HCT116 (cell line): ENCODE results near the gene DNAJC6.

ENCODE experiments used
- ATF3 ChIP-seq: IDR thresholded peaks from 2 replicates; pipeline ENCODE4 v1.6.1; 2012
- CBX3 ChIP-seq: IDR thresholded peaks from 2 replicates; pipeline ENCODE4 v1.6.1; 2012; ENCODE audit warnings: low read depth
- CEBPB ChIP-seq: IDR thresholded peaks from 2 replicates; pipeline ENCODE4 v1.6.1; 2012; ENCODE audit warnings: low read depth
- JUND ChIP-seq: IDR thresholded peaks from 2 replicates; pipeline ENCODE4 v1.6.1; 2012
- MAX ChIP-seq: IDR thresholded peaks from 2 replicates; pipeline ENCODE4 v1.6.1; 2012
- POLR2A ChIP-seq: IDR thresholded peaks from 2 replicates; pipeline ENCODE4 v1.7.0; 2011; ENCODE audit warnings: borderline replicate concordance; ENCODE audit not compliant: insufficient read depth, insufficient read length; ENCODE audit errors: extremely low read depth
- POLR2AphosphoS5 ChIP-seq: IDR thresholded peaks from 2 replicates; pipeline ENCODE4 v1.6.1; 2011; ENCODE audit warnings: mild to moderate bottlenecking, low read depth, low read length, moderate library complexity
- REST ChIP-seq: IDR thresholded peaks from 2 replicates; pipeline ENCODE4 v1.6.1; 2012; ENCODE audit warnings: low read depth
- SIN3A ChIP-seq: IDR thresholded peaks from 2 replicates; pipeline ENCODE4 v1.6.1; 2012; ENCODE audit warnings: low read depth
- SP1 ChIP-seq: IDR thresholded peaks from 2 replicates; pipeline ENCODE4 v1.6.1; 2012; ENCODE audit warnings: low read depth
- TCF7L2 ChIP-seq: IDR thresholded peaks from 2 replicates; pipeline ENCODE4 v1.7.0; 2011; ENCODE audit warnings: borderline replicate concordance, inconsistent platforms; ENCODE audit not compliant: insufficient read depth, insufficient read length; ENCODE audit errors: extremely low read depth
- TF ChIP-seq, protein P1 (sequence below), 3 experiments: fragments of 200-600 bp in 1 of 3; sonication (generic) in 1 of 3; IDR thresholded peaks in 2 of 3; conservative IDR thresholded peaks in 1 of 3; 2 replicates each; pipeline ENCODE4 v1.5.1; 2012 to 2017; ENCODE audit warnings: low read depth in 2 of 3, low read length in 2 of 3, antibody characterized with exemption in 1 of 3, borderline replicate concordance in 1 of 3, control low read depth in 1 of 3, mild to moderate bottlenecking in 1 of 3, mixed read lengths in 1 of 3, mixed run types in 1 of 3, moderate library complexity in 1 of 3; ENCODE audit not compliant: insufficient read depth in 1 of 3

GRCh38 chr1:65289449-65289848 is 19.9 kb upstream of the DNAJC6 start:
- no peak for TF ChIP-seq POLR2A
- TF ChIP-seq, protein P1, sequence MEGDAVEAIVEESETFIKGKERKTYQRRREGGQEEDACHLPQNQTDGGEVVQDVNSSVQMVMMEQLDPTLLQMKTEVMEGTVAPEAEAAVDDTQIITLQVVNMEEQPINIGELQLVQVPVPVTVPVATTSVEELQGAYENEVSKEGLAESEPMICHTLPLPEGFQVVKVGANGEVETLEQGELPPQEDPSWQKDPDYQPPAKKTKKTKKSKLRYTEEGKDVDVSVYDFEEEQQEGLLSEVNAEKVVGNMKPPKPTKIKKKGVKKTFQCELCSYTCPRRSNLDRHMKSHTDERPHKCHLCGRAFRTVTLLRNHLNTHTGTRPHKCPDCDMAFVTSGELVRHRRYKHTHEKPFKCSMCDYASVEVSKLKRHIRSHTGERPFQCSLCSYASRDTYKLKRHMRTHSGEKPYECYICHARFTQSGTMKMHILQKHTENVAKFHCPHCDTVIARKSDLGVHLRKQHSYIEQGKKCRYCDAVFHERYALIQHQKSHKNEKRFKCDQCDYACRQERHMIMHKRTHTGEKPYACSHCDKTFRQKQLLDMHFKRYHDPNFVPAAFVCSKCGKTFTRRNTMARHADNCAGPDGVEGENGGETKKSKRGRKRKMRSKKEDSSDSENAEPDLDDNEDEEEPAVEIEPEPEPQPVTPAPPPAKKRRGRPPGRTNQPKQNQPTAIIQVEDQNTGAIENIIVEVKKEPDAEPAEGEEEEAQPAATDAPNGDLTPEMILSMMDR (IDR thresholded peaks at IDR 0.05 in 2 of 3, conservative IDR thresholded peaks at IDR 0.05 in 1 of 3; ENCODE audit: borderline replicate concordance in 1 of 3, insufficient read depth in 1 of 3, low read depth in 2 of 3, low read length in 2 of 3), result no peak
- no peak for TF ChIP-seq POLR2AphosphoS5
- no peak for TF ChIP-seq SIN3A
- no peak for TF ChIP-seq MAX
- TF ChIP-seq CEBPB, result no peak
- TF ChIP-seq JUND, result no peak
- no peak for TF ChIP-seq REST
- no peak for TF ChIP-seq SP1
- TF ChIP-seq TCF7L2, result no peak
- no peak for TF ChIP-seq CBX3
- no peak for TF ChIP-seq ATF3
